Fibroblast of skin of abdomen (primary cell): ENCODE data around the gene AGRN.
A peak's percentile ranks its signal among the peaks of the same experiment; 100 is the strongest.
"Not testable (repeated sequence)": the region's sequence is repeated elsewhere in the genome, so short reads cannot be mapped to it uniquely, and the experiment has no call there.

Source experiments
- DNase-seq: peaks from one replicate; pipeline ENCODE4 v3.0.0-alpha.2; 2013

Gene AGRN

DNA sequence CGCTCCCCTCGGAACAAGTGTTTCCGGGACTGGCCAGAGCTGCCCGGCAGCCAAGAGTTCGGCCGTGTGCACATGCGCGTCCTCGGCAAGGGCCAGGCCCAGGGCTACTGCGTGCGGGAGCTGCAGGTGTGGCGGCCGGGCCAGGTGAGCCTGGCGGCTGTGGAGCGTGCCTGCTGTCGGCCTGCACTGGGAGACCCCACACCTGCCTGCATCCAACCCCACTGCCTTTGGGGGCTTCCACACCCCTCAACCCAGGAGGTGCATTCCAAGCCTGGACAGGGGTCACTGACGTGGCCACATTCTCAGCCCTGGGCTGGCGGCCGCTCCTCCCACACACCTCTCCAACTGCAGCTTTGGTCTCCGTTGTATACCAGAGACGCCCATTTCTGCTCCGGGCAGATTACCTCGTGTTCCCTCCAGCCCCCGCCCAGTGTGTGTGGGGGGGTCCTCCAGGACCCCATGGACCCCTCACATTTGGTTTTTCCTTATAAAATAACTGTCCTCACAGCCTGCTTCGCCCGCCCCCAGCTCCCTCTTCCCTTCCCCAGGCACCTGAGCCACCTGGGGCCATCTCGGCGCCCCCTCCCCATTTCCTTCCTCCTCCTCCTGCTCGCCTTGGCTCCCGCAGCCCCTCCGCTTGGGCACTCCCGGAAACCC is 48.1 kb downstream of the AGRN start:
- no peak for DNase-seq

GRCh38 chr1:1068517-1069055 is 48.7 kb downstream of the AGRN start:
- DNase-seq, result no peak

- DNase-seq, result peak; percentile 33
Observed at GRCh38 chr1:1069056-1069710, 49.3 kb downstream of the AGRN start.

- no peak for DNase-seq
Observed at GRCh38 chr1:1069711-1070676, 50.1 kb downstream of the AGRN start.

DNA sequence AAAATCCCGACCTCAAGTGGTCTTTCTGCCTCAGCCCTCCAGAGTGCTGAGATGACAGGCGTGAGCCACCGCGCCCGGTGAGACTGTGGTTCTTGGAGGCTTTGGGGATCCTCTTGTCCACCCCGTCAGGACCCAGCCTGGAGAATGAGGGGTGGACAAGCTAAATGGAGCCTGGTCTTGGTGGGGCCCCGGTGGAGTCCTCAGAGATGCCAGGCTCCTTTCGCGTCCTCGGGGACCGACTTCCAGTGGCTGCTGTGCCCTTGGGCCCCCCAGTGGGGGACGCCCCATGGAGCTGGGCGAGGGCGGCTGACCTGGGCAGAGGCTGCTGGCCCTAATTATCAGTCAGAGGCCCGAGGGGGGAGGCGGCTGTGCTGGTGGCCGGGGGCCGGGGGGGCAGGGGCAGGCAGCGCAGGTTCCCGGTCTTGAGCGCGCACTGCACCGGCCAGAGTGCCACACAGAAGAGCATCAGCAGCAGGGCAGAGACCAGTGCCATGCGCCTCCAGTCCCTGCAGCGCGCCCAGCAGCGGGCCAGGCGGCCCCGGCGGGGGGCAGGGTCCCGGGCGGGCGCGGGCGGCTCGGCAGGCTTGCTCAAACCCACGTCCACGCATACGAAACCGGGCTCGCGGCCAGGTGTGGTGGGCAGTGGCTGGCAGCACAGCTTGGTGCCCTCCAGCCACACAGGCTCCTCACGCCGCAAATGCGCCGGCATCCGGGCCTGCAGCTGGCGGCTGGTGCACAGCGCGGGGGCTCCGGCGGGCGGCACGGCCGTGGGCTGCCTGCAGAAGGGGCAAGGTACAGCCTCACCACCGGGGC is 51.8 kb downstream of the AGRN start:
- DNase-seq, result no peak

DNA sequence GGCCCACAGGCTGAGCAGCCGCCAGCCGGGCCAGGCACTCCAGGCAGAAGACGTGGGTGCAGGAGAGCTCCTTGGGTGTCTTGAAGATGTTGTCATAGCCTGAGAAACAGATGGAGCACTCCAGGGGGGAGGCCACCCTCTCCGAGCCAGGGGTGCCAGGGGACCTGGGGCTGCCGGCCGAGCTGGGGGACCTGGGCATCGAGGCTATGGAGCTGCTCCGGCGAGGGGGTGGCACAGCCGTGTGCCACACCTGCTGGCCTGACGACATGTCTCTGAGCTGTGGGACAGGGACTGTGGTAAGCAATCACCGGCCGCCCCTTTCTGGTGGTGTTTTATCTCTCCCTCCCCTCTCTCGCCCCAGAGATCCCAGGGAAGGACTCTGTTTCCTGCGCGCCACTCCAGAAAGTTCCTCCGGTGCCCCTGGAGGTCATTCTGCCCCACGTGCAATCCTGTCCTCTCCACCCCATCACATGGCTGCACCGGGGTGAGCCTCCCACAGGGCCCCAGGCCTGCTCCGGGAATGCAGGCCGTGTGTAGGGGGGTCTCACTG is 52.5 kb downstream of the AGRN start:
- DNase-seq, result no peak

DNA sequence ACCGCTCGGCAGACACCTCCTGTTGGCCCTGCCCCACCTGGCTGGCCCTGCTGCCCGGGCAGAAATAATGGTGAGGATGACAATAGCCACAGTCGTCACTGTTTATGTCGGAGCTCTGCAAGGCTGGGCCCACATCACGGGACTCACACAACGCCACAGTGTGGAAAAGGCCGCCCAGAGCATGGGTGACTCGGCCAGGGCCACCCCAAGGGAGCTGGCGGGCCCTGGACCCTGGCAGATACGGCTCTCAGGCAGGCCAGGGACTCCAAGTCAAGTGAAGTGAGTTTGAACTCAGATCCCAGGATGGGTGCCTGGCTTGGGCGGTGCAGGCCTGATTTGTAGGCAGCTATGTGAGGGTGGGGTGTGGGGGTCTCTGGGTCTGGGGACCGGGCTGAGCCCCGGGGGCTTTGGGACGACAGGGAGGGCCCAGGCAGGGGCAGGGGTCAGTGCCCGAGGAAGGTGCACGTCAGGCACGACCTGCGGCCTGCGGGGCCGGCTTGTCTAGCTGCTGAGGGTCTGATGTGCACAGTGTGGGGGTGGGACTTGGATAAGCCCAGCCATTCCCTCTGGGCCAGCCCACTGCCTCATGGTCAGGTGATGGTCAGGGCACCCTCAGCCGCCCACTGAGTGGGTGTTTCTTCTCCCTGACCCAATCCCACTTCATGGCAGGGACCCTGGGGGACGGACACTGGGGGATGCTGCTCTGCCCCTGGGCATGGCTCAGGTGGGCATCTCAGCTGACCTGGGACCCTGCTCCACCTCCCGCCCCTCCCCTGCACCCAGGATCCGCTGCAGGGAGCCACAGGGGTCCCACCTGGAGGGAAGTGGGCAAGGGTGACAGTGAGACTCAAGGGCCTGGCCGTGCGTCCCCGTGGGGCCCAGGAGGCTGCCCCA is 53.2 kb downstream of the AGRN start:
- no peak for DNase-seq

- DNase-seq, result no peak
Observed at GRCh38 chr1:1073743-1074587, 54.0 kb downstream of the AGRN start, which contains the start of gene RNF223. Gene RNF223, minus strand, starts transcription at chr1:1074306. Its CDS starts 1,740 bp downstream, at chr1:1072566.

- no peak for DNase-seq
Observed at GRCh38 chr1:1074631-1075147, 54.8 kb downstream of the AGRN start.

- DNase-seq, result no peak
Observed at GRCh38 chr1:1075148-1075935, 55.4 kb downstream of the AGRN start.

GRCh38 chr1:1077396-1077795 is 57.5 kb downstream of the AGRN start:
- not testable (repeated sequence) for DNase-seq

- peak; percentile 82 for DNase-seq
Observed at GRCh38 chr1:1079408-1080121, 59.6 kb downstream of the AGRN start.

DNA sequence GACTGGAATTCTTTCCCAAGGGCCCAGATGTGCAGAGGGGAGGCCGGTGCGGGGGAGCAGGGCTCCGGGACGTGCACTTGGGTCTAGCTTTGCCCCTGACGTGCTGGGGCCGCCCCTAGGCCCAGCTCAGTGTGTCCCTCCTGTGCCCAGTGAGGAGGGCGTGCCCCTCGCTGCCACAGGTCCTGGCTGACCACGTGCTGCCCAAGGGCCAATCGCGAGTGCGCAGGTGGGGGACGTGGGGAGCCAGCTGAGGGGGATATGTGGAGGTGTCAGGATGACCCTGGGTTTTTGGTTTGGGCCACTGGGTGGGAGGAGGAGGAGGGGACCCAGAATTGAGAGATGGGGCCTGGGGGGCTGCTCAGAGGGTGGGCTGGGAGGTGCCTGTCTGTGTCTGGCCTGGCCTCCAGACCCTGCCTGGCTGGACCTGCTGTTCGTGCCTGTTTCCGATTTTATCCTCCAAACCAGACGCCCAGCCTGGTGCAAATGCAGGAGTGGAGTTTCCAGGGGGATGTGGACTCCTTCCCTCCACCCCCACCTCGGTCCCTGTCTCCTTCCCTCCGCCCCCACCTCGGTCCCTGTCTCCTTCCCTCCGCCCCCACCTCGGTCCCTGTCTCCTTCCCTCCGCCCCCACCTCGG is 60.3 kb downstream of the AGRN start:
- peak; percentile 51 for DNase-seq

- DNase-seq, result no peak
Observed at GRCh38 chr1:1080951-1081310, 61.0 kb downstream of the AGRN start.

DNA sequence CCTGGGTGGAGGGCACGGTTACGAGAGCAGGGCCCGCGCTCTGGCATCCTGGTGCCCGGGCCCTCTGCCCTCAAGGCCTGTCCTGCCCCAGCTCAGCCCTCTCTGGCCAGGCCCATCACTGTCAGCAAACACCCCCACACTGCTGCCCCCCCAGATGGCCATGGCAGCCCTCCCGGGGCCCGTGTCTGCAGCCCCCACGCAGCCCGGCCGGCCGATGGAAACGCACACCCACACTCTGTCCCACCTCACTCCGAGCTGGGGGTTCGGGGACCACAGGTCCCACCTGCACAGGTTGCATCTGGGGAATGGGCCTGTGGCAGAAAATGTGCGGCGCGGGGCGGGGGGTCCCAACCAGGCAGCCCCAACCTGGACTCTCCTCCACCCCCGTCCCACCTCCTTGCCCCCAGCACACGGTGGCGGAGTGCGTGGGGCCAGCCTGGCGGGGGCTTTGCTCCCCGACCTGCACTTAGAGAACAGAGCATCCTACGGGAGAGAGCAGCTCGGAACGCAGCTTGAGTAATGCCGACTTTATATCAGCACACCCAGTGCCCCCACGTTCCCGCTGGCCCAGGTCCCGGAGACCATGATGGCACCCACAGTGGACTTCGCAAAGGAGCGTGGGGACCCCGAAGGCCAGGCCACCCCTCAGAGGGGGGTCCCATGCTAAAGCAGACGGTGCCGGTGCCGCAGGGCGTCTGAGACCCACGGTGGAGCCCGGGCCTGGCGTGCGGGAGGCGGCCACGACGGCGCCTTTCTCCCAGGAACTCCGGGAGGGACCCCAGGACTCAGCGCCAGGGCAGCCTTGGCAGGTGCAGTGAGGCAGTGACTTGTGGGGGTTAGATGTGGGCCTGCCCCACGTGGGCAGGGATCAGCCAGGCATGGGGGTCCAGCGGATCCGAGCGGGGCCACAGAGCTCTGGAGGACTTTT is 61.7 kb downstream of the AGRN start:
- DNase-seq, result no peak

DNA sequence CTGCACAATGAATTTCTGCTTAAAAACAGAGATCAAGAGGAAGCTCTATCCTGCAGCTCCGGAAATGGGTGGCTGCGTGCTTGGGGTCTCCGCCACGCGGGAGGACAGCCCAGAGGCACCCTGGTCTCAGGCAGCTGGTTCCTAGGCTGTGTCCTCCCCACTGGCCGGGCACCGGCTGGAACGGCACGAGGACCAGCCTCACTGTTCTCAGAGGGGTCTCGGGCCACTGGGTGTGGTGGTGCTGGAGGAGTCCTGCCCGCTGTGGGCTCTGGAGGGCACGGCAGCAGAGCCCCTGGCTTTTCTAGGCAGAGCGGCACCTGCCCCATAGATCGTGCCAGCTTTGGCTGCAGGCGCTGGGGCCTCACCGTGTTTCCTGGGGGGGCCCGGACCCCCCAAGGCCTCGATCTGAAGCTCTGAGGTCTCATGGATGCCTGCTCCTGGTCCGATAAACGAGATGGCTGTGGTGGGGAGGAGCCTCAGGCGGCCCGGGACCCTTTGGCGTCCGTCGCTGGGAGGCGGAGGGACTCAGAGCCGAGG is 62.4 kb downstream of the AGRN start:
- DNase-seq, result no peak
